Measurements from ENCODE around the gene MPHOSPH6.

DNA sequence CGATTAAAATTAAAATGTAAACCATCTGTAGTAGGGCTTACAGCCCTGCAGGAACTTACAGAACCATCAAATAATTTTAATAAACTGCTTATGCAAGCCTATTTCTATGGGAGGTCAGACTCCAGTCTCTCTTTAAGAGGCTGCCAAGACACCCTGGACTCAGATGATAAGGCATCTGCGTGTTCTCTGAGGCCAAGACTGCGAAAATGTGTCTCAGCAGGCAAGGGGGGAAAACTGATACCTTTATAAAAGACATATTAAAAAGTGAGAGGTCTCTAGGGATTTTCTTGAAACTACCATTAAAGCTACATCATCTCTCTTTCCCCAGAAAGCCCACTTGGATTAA, 32.2 kb downstream of the MPHOSPH6 start:
- TF ChIP-seq, protein P1, sequence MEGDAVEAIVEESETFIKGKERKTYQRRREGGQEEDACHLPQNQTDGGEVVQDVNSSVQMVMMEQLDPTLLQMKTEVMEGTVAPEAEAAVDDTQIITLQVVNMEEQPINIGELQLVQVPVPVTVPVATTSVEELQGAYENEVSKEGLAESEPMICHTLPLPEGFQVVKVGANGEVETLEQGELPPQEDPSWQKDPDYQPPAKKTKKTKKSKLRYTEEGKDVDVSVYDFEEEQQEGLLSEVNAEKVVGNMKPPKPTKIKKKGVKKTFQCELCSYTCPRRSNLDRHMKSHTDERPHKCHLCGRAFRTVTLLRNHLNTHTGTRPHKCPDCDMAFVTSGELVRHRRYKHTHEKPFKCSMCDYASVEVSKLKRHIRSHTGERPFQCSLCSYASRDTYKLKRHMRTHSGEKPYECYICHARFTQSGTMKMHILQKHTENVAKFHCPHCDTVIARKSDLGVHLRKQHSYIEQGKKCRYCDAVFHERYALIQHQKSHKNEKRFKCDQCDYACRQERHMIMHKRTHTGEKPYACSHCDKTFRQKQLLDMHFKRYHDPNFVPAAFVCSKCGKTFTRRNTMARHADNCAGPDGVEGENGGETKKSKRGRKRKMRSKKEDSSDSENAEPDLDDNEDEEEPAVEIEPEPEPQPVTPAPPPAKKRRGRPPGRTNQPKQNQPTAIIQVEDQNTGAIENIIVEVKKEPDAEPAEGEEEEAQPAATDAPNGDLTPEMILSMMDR (IDR thresholded peaks at IDR 0.05; ENCODE audit: low read depth, low read length, poor library complexity, severe bottlenecking): no peak
- TF ChIP-seq EZH2phosphoT487 (IDR thresholded peaks at IDR 0.05; ENCODE audit: borderline replicate concordance, low read length): no peak
